ENCODE results near the gene CEP192.

GRCh38 chr18:13124411-13124810, 133.2 kb downstream of the CEP192 start:
- TF ChIP-seq CTCF (IDR thresholded peaks at IDR 0.05; ENCODE audit: low read length), result no peak
- TF ChIP-seq EZH2 (IDR thresholded peaks at IDR 0.05; ENCODE audit: borderline replicate concordance, low read length), result no peak
